ENCODE data around the gene ATF6B.

- TF ChIP-seq CTCF (IDR thresholded peaks at IDR 0.05), result no peak
- no peak for TF ChIP-seq EP300 (IDR thresholded peaks at IDR 0.05)
- no peak for TF ChIP-seq POLR2A (IDR thresholded peaks at IDR 0.05)
Measured at GRCh38 chr6:32137454-32137853, 9.4 kb upstream of the ATF6B start.
